ENCODE results near the gene VIL1. TPM values are rescaled to one million over a fixed set of nuclear protein-coding genes. Genes with fewer than 3 reads are reported as not detected.

Gene VIL1
- total and polyA plus RNA-seq, 2 donors (not counting 1 experiment from before 2014, with no cell fraction given) = not detected

DNA sequence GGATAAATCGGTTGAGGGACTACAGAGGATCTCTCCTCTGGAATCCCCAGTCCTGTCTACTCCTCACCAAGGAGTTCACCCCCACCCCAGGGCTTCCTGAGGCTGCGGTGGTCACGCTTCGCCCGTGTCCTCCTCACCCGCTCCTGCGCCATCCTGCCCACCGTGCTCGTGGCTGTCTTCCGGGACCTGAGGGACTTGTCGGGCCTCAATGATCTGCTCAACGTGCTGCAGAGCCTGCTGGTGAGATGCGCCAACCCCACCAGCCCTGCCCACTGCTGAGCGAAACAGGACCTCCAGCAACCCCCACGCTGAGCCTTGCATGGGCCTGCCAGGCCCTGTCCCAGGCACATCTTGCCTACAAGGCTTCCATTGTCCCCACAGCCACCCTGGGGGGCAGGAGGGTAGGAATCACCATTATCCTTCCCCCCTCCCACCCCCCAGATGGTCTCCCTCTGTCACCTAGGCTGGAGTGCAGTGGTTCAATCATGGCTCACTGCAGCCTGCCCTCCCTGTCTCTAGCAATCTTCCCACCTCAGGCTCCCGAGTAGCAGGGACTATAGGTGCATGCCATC, 25.9 kb upstream of the VIL1 start:
- no peak for DNase-seq (ENCODE audit: low read depth in 2 of 2)
- Histone ChIP-seq H3K79me2 (ENCODE audit: control insufficient read depth, insufficient read depth, low read length) (no peaks in the 10 kb centered on the region), H3K9me3 (ENCODE audit: control insufficient read depth, insufficient read depth, low read depth, low read length) (no peaks in the 10 kb centered on the region), H3K27me3 (ENCODE audit: control insufficient read depth, insufficient read depth, low read length) (no peaks in the 10 kb centered on the region), H3K4me2 (ENCODE audit: extremely low read depth, insufficient read depth, low read length) (no peak overlapping the region), H3K27ac (ENCODE audit: insufficient read depth, low read length) (no peak overlapping the region), H2AFZ (ENCODE audit: low read length) (no peak overlapping the region), H3K9ac (ENCODE audit: insufficient read depth, low read length) (no peak overlapping the region), H3K4me3 (replicated peaks in 1 of 4; ENCODE audit: control extremely low read depth in 1 of 4, insufficient read depth in 1 of 4, low read depth in 3 of 4, low read length in 4 of 4) (no peak overlapping the region), H3K36me3 (ENCODE audit: control insufficient read depth, insufficient read depth, low read length) (no peaks in the 10 kb centered on the region), H4K20me1 (ENCODE audit: control insufficient read depth, extremely low read depth, insufficient read depth, low read length) (no peaks in the 10 kb centered on the region), H3K4me1 (ENCODE audit: control insufficient read depth, extremely low read depth, insufficient read depth, low read length) (peaks cover 13% of the 10 kb centered on the region)
- TF ChIP-seq, protein P1, sequence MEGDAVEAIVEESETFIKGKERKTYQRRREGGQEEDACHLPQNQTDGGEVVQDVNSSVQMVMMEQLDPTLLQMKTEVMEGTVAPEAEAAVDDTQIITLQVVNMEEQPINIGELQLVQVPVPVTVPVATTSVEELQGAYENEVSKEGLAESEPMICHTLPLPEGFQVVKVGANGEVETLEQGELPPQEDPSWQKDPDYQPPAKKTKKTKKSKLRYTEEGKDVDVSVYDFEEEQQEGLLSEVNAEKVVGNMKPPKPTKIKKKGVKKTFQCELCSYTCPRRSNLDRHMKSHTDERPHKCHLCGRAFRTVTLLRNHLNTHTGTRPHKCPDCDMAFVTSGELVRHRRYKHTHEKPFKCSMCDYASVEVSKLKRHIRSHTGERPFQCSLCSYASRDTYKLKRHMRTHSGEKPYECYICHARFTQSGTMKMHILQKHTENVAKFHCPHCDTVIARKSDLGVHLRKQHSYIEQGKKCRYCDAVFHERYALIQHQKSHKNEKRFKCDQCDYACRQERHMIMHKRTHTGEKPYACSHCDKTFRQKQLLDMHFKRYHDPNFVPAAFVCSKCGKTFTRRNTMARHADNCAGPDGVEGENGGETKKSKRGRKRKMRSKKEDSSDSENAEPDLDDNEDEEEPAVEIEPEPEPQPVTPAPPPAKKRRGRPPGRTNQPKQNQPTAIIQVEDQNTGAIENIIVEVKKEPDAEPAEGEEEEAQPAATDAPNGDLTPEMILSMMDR (conservative IDR thresholded peaks at IDR 0.05 in 1 of 2, IDR thresholded peaks at IDR 0.05 in 1 of 2; ENCODE audit: low read depth in 1 of 2, low read length in 2 of 2) = no peak
- TF ChIP-seq EZH2 (IDR thresholded peaks at IDR 0.05; ENCODE audit: low read length, missing control alignments) = no peak

GRCh38 chr2:218393750-218394290, 25.1 kb upstream of the VIL1 start:
- no peak overlapping the region for H3K9ac ChIP-seq (ENCODE audit: insufficient read depth, low read length)
- no peaks in the 10 kb centered on the region for H3K79me2 ChIP-seq (ENCODE audit: control insufficient read depth, insufficient read depth, low read length)
- no peaks in the 10 kb centered on the region for H3K9me3 ChIP-seq (ENCODE audit: control insufficient read depth, insufficient read depth, low read depth, low read length)
- no peak overlapping the region for H2AFZ ChIP-seq (ENCODE audit: low read length)
- H4K20me1 ChIP-seq (ENCODE audit: control insufficient read depth, extremely low read depth, insufficient read depth, low read length) = no peaks in the 10 kb centered on the region
- H3K4me2 ChIP-seq (ENCODE audit: extremely low read depth, insufficient read depth, low read length) = no peak overlapping the region
- H3K27ac ChIP-seq (ENCODE audit: insufficient read depth, low read length) = no peak overlapping the region
- DNase-seq (ENCODE audit: low read depth in 2 of 2) = no peak
- peaks cover 14% of the 10 kb centered on the region for H3K4me1 ChIP-seq (ENCODE audit: control insufficient read depth, extremely low read depth, insufficient read depth, low read length)
- no peaks in the 10 kb centered on the region for H3K27me3 ChIP-seq (ENCODE audit: control insufficient read depth, insufficient read depth, low read length)
- TF ChIP-seq EZH2 (IDR thresholded peaks at IDR 0.05; ENCODE audit: low read length, missing control alignments) = no peak
- TF ChIP-seq, protein P1 (conservative IDR thresholded peaks at IDR 0.05 in 1 of 2, IDR thresholded peaks at IDR 0.05 in 1 of 2; ENCODE audit: low read depth in 1 of 2, low read length in 2 of 2) = no peak
- no peaks in the 10 kb centered on the region for H3K36me3 ChIP-seq (ENCODE audit: control insufficient read depth, insufficient read depth, low read length)
- no peak overlapping the region for H3K4me3 ChIP-seq (replicated peaks in 1 of 4; ENCODE audit: control extremely low read depth in 1 of 4, insufficient read depth in 1 of 4, low read depth in 3 of 4, low read length in 4 of 4)

- no peak overlapping the region for H3K4me3 ChIP-seq (replicated peaks in 1 of 4; ENCODE audit: control extremely low read depth in 1 of 4, insufficient read depth in 1 of 4, low read depth in 3 of 4, low read length in 4 of 4)
- H3K9ac ChIP-seq (ENCODE audit: insufficient read depth, low read length) = no peak overlapping the region
- DNase-seq (ENCODE audit: low read depth in 2 of 2) = no peak
- H2AFZ ChIP-seq (ENCODE audit: low read length) = no peak overlapping the region
- no peak overlapping the region for H3K4me2 ChIP-seq (ENCODE audit: extremely low read depth, insufficient read depth, low read length)
- no peaks in the 10 kb centered on the region for H3K36me3 ChIP-seq (ENCODE audit: control insufficient read depth, insufficient read depth, low read length)
- H3K79me2 ChIP-seq (ENCODE audit: control insufficient read depth, insufficient read depth, low read length) = no peaks in the 10 kb centered on the region
- H3K9me3 ChIP-seq (ENCODE audit: control insufficient read depth, insufficient read depth, low read depth, low read length) = no peaks in the 10 kb centered on the region
- H3K27me3 ChIP-seq (ENCODE audit: control insufficient read depth, insufficient read depth, low read length) = no peaks in the 10 kb centered on the region
- peaks cover 16% of the 10 kb centered on the region for H3K4me1 ChIP-seq (ENCODE audit: control insufficient read depth, extremely low read depth, insufficient read depth, low read length)
- TF ChIP-seq, protein P1 (conservative IDR thresholded peaks at IDR 0.05 in 1 of 2, IDR thresholded peaks at IDR 0.05 in 1 of 2; ENCODE audit: low read depth in 1 of 2, low read length in 2 of 2) = no peak
- H4K20me1 ChIP-seq (ENCODE audit: control insufficient read depth, extremely low read depth, insufficient read depth, low read length) = no peaks in the 10 kb centered on the region
- H3K27ac ChIP-seq (ENCODE audit: insufficient read depth, low read length) = no peak overlapping the region
Observed at GRCh38 chr2:218394298-218395089, 24.4 kb upstream of the VIL1 start.
